Hepatocyte (in vitro differentiated cells): ENCODE measurements around the gene CDC42BPB. TPM values are rescaled to one million over a fixed set of nuclear protein-coding genes. Genes with fewer than 3 reads are reported as not detected.

Source experiments
- DNase-seq: peaks from one replicate; pipeline ENCODE4 v3.0.0-alpha.2; 2016; ENCODE audit warnings: low spot score
- H2AFZ ChIP-seq: fragments of 200-600 bp; sonication (generic); 2 replicates; pipeline ENCODE4 v1.6.0; 2016; ENCODE audit warnings: antibody characterized with exemption, mild to moderate bottlenecking
- H3K27ac ChIP-seq: fragments of 200-600 bp; sonication (generic); 2 replicates; pipeline ENCODE4 v1.5.1; 2016; ENCODE audit warnings: mild to moderate bottlenecking
- H3K27me3 ChIP-seq: fragments of 200-600 bp; sonication (generic); 2 replicates; pipeline ENCODE4 v1.6.1; 2016
- H3K36me3 ChIP-seq: fragments of 200-600 bp; sonication (generic); replicated peaks from 2 replicates; pipeline ENCODE4 v1.5.1; 2016; ENCODE audit warnings: low read depth; ENCODE audit not compliant: insufficient read depth
- H3K4me1 ChIP-seq: fragments of 200-600 bp; sonication (generic); 2 replicates; pipeline ENCODE4 v1.5.1; 2016; ENCODE audit warnings: mild to moderate bottlenecking, moderate library complexity; ENCODE audit not compliant: insufficient read depth
- H3K4me2 ChIP-seq: fragments of 200-600 bp; sonication (generic); 2 replicates; pipeline ENCODE4 v1.6.0; 2016
- H3K4me3 ChIP-seq: fragments of 200-600 bp; sonication (generic); 2 replicates; pipeline ENCODE4 v1.5.1; 2016; ENCODE audit warnings: mild to moderate bottlenecking
- H3K79me2 ChIP-seq: fragments of 200-600 bp; sonication (generic); 2 replicates; pipeline ENCODE4 v1.6.0; 2017; ENCODE audit warnings: mild to moderate bottlenecking
- H3K9me2 ChIP-seq: fragments of 200-600 bp; sonication (generic); replicated peaks from 2 replicates; pipeline ENCODE4 v1.6.0; 2017; ENCODE audit warnings: mild to moderate bottlenecking; ENCODE audit not compliant: insufficient read depth
- H3K9me3 ChIP-seq: fragments of 200-600 bp; sonication (generic); 2 replicates; pipeline ENCODE4 v1.5.1; 2016; ENCODE audit warnings: low read depth, mild to moderate bottlenecking
- H4K20me1 ChIP-seq: fragments of 200-600 bp; sonication (generic); 2 replicates; pipeline ENCODE4 v1.6.0; 2016; ENCODE audit warnings: mild to moderate bottlenecking; ENCODE audit not compliant: insufficient read depth, poor library complexity, severe bottlenecking
- CTCF ChIP-seq: fragments of 200-600 bp; sonication (generic); IDR thresholded peaks from 2 replicates; pipeline ENCODE4 v1.5.1; 2016; ENCODE audit warnings: antibody characterized with exemption, mild to moderate bottlenecking; ENCODE audit not compliant: poor library complexity
- EZH2 ChIP-seq: fragments of 200-600 bp; sonication (generic); IDR thresholded peaks from 2 replicates; pipeline ENCODE4 v1.6.1; 2016; ENCODE audit warnings: antibody characterized with exemption, mild to moderate bottlenecking, borderline replicate concordance
- EZH2phosphoT487 ChIP-seq: fragments of 200-600 bp; sonication (generic); IDR thresholded peaks from one replicate; pipeline ENCODE4 v1.6.1; 2018; ENCODE audit warnings: antibody characterized with exemption, mild to moderate bottlenecking, low read depth, moderate library complexity; ENCODE audit not compliant: unreplicated experiment, severe bottlenecking
- WGBS: methylation state at CpG from one replicate; pipeline ENCODE4 v1.1.6; 2016; ENCODE audit warnings: low lambda C conversion rate; ENCODE audit errors: missing lambda C conversion rate; 5-methylcytosine and 5-hydroxymethylcytosine counted together
- polyA plus RNA-seq: library from polyadenylated mRNA; unstranded; fragments of >200 nt; fragmentation: Nextera tagmentation; extraction: Ambion mirVana; gene quantifications from 2 replicates; pipeline ENCODE4 v1.2.1, GENCODE V29; 2016
- total RNA-seq: library from RNA; depleted of rRNA; stranded (reverse); fragments of >200 nt; gene quantifications from 2 replicates; pipeline ENCODE4 v1.2.3, GENCODE V29; 2014

The CDC42BPB gene
- total and polyA plus RNA-seq, 2 experiments from 2014 or later = 10.2 to 60.6 TPM

GRCh38 chr14:102967506-102967795 is 89.9 kb downstream of the CDC42BPB start:
- Histone ChIP-seq H3K4me1 (no peaks in the 10 kb centered on the region), H3K9me3 (no peaks in the 10 kb centered on the region), H3K27me3 (no peaks in the 10 kb centered on the region), H3K4me3 (no peak overlapping the region), H3K4me2 (no peak overlapping the region), H2AFZ (no peak overlapping the region), H4K20me1 (no peaks in the 10 kb centered on the region), H3K27ac (no peak overlapping the region), H3K9me2 (no peaks in the 10 kb centered on the region), H3K36me3 (no peaks in the 10 kb centered on the region), H3K79me2 (no peaks in the 10 kb centered on the region)
- DNase-seq = no peak
- no peak for TF ChIP-seq EZH2phosphoT487
- TF ChIP-seq CTCF = no peak
- no peak for TF ChIP-seq EZH2
- WGBS = 93% methylated on average over 14 of the region's 14 CpGs

- H2AFZ ChIP-seq = no peak overlapping the region
- H3K4me3 ChIP-seq = no peak overlapping the region
- no peak for DNase-seq
- H3K79me2 ChIP-seq = no peaks in the 10 kb centered on the region
- no peaks in the 10 kb centered on the region for H3K27me3 ChIP-seq
- no peak overlapping the region for H3K4me2 ChIP-seq
- 94% methylated on average over 21 of the region's 21 CpGs for WGBS
- H4K20me1 ChIP-seq = no peaks in the 10 kb centered on the region
- H3K9me2 ChIP-seq = no peaks in the 10 kb centered on the region
- H3K27ac ChIP-seq = no peak overlapping the region
- H3K9me3 ChIP-seq = no peaks in the 10 kb centered on the region
- no peaks in the 10 kb centered on the region for H3K4me1 ChIP-seq
- H3K36me3 ChIP-seq = no peaks in the 10 kb centered on the region
- no peak for TF ChIP-seq EZH2phosphoT487
- TF ChIP-seq CTCF = no peak
- TF ChIP-seq EZH2 = no peak
Measured at GRCh38 chr14:102966681-102967505, 90.5 kb downstream of the CDC42BPB start.

- DNase-seq = no peak
- Histone ChIP-seq H3K79me2 (no peaks in the 10 kb centered on the region), H2AFZ (no peak overlapping the region), H3K4me2 (no peak overlapping the region), H3K9me2 (no peaks in the 10 kb centered on the region), H3K9me3 (no peaks in the 10 kb centered on the region), H3K27ac (no peak overlapping the region), H3K36me3 (no peaks in the 10 kb centered on the region), H3K27me3 (no peaks in the 10 kb centered on the region), H3K4me3 (no peak overlapping the region), H3K4me1 (no peaks in the 10 kb centered on the region), H4K20me1 (no peaks in the 10 kb centered on the region)
- WGBS = 98% methylated on average over 20 of the region's 20 CpGs
- TF ChIP-seq CTCF = no peak
- no peak for TF ChIP-seq EZH2
- no peak for TF ChIP-seq EZH2phosphoT487
Measured at GRCh38 chr14:102965971-102966655, 91.2 kb downstream of the CDC42BPB start.
